ENCODE measurements around the gene ACTR2.
"Not testable (repeated sequence)": the region's sequence is repeated elsewhere in the genome, so short reads cannot be mapped to it uniquely, and the experiment has no call there.

ACTR2 gene

GRCh38 chr2:65313126-65313953 is 85.7 kb downstream of the ACTR2 start:
- DNase-seq (ENCODE audit: low read depth), result no peak

- no peak for DNase-seq (ENCODE audit: low read depth)
These were observed 86.3 kb downstream of the ACTR2 start for GRCh38 chr2:65313954-65314256.

DNA sequence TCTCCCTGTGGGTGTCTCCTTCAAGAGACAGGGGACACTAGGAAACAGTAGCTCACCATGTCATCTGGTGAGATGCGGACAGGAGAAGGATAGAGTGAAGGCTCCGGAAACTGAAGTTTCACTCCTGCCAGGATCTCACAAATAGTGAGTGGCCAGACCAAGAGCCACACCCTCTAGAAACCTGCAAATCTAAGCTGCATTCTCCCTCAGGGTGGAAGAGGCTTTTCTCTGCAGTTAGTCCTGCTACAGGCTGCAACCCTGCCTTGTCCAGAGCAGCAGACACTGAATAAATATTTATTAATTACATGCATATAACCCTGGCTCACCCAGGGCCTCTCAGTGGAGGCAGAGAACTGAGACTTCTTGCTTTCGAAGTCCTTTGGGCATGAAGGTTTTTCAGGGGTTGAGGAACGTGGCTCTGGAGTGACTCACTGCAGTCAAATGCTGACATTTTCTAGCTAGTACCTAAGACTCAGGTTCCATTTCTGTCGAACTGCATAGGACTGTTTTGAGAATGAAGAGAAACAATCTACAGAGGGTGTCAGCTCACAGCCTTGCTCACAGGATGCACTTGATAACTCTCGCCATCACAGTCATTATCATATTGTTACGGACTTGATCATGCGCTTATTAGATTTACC is 87.3 kb downstream of the ACTR2 start:
- no peak for DNase-seq (ENCODE audit: low read depth)

- no peak for DNase-seq (ENCODE audit: low read depth)
These were observed 88.4 kb downstream of the ACTR2 start for GRCh38 chr2:65316072-65316471.

GRCh38 chr2:65317351-65317750 is 89.7 kb downstream of the ACTR2 start:
- DNase-seq (ENCODE audit: low read depth), result not testable (repeated sequence)

- DNase-seq (ENCODE audit: low read depth), result no peak
These were observed 90.2 kb downstream of the ACTR2 start for GRCh38 chr2:65317841-65318240.

GRCh38 chr2:65319072-65319673 is 91.5 kb downstream of the ACTR2 start:
- no peak for DNase-seq (ENCODE audit: low read depth)

DNA sequence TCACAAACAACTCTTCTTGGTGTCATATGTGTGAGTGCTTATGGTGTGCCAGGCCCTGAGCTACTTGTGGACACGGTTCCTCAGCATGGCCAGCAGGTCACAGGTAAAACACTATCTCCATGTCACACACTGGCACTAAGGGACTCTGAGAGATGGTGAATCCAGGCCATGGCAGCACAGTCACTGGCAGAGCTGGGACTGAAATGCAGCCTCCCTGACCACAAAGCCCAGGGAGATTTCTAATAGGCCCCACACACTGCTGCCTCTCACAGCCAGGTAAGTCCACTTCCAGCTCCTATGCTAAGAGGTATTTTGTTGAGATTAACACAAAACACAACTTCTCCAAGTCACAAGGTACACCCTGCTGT is 92.0 kb downstream of the ACTR2 start:
- no peak for DNase-seq (ENCODE audit: low read depth)

- DNase-seq (ENCODE audit: low read depth), result no peak
These were observed 92.6 kb downstream of the ACTR2 start for GRCh38 chr2:65320042-65320725.

All from T follicular helper cell (primary cell).